Peyer's patch (tissue), 4 donors: ENCODE results near the gene ATP12A.

Experiments
- CTCF ChIP-seq, 6 experiments: fragments of 450-650 bp in 4 of 6; fragments of 200-600 bp in 2 of 6; sonication (generic) in 1 of 6; IDR thresholded peaks; one replicate each; pipeline ENCODE4 v1.5.1; 2017 to 2019; ENCODE audit warnings: antibody characterized with exemption in 6 of 6, mild to moderate bottlenecking in 3 of 6, moderate library complexity in 1 of 6
- POLR2A ChIP-seq, 2 donors: fragments of 450-650 bp; IDR thresholded peaks; one replicate each; pipeline ENCODE4 v1.5.1; 2017; ENCODE audit warnings: antibody characterized with exemption in 2 of 2, mild to moderate bottlenecking in 2 of 2, moderate library complexity in 2 of 2

DNA sequence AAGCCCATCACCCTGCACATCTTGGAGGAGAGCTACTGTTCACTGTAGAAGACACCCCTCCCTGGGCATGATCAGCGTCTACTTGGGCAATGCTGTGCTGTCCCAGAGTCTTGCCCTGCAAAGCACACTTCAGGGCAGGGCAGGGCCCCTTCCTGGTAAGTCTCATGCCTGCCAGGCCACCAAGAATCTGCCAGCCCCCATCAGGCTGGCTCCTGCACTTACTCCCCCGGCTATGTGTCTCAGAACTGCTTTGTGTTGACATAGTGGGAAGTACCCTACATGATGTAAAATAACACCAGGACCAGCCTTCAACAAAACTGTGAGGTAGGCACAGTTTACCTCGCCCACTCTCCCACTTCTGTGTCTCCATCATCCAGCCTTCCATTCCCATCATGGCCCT is 27.8 kb upstream of the ATP12A start:
- no peak for TF ChIP-seq CTCF (IDR thresholded peaks at IDR 0.05)
- no peak for TF ChIP-seq POLR2A (IDR thresholded peaks at IDR 0.05)
